Transverse colon (tissue), 4 donors: ENCODE data around the gene PNPO. TPM values are rescaled to one million over a fixed set of nuclear protein-coding genes. Genes with fewer than 3 reads are reported as not detected.

ENCODE experiments used
- DNase-seq: peaks from one replicate; pipeline ENCODE4 v3.0.0-alpha.2; 2019
- H3K27ac ChIP-seq, 4 donors: fragments of 200-600 bp; sonication (generic); 2 replicates each; pipeline ENCODE4 v1.5.1; 2016 to 2018; ENCODE audit warnings: inconsistent platforms in 4 of 4
- H3K27me3 ChIP-seq: fragments of 200-600 bp; sonication (generic); 2 replicates; pipeline ENCODE4 v1.5.1; 2017; ENCODE audit warnings: inconsistent platforms
- H3K36me3 ChIP-seq, 4 donors: fragments of 200-600 bp; sonication (generic); 2 replicates each; pipeline ENCODE4 v1.5.1; 2017 to 2019; ENCODE audit warnings: inconsistent platforms in 4 of 4
- H3K4me1 ChIP-seq, 4 donors: fragments of 200-600 bp; sonication (generic); 2 replicates each; pipeline ENCODE4 v1.5.1; 2017 to 2020; ENCODE audit warnings: inconsistent platforms in 4 of 4
- H3K4me3 ChIP-seq, 4 donors: fragments of 200-600 bp; sonication (generic); 1 replicate in 1 of 4; 2 replicates in 3 of 4; pipeline versions ENCODE4 v1.5.1 to v1.6.1; 2017 to 2019; ENCODE audit warnings: inconsistent platforms in 4 of 4
- H3K9me3 ChIP-seq, 2 donors: fragments of 200-600 bp; sonication (generic); 2 replicates each; pipeline ENCODE4 v1.5.1; 2017 to 2019; ENCODE audit warnings: inconsistent platforms in 2 of 2
- EP300 ChIP-seq: sonication (generic); formaldehyde crosslinking; IDR thresholded peaks from one replicate; pipeline ENCODE4 v1.6.1; 2017; ENCODE audit warnings: antibody characterized with exemption, low read depth
- POLR2A ChIP-seq: fragments of 450-650 bp; IDR thresholded peaks from one replicate; pipeline ENCODE4 v1.6.1; 2016; ENCODE audit warnings: antibody characterized with exemption, mild to moderate bottlenecking, moderate library complexity
- POLR2AphosphoS5 ChIP-seq, 3 donors: sonication (generic); formaldehyde crosslinking; IDR thresholded peaks; one replicate each; pipeline ENCODE4 v1.6.1; 2016; ENCODE audit warnings: antibody characterized with exemption in 3 of 3
- WGBS, 2 donors: methylation state at CpG; one replicate each; pipeline ENCODE4 v1.1.5; 2018; ENCODE audit warnings: low coverage in 1 of 2; 5-methylcytosine and 5-hydroxymethylcytosine counted together
- in situ Hi-C, 4 donors: fragments of 200-750 bp; cut with MboI; loops; one replicate each; pipeline versions ENCODE4 v1.15.0 to v1.15.1; 2017; ENCODE audit warnings: low sequenced_read_pairs in 3 of 4, low pct_ligation_motif_present in 1 of 4, low pct_unique_long_range_greater_than_20kb in 1 of 4
- intact Hi-C: fragments of 100-400 bp; cut with DNase I; formaldehyde crosslinking; loops from one replicate; pipeline ENCODE4 v1.15.1; 2023; ENCODE audit warnings: low total_unique reads
- total RNA-seq, 4 donors: library from RNA; depleted of rRNA; stranded (reverse); fragments of >200 nt; gene quantifications; one replicate each; pipeline ENCODE4 v1.1.0, GENCODE V29; 2016
- TF ChIP-seq, protein P1 (sequence below), 5 experiments: fragments of 200-600 bp in 3 of 5; fragments of 450-650 bp in 2 of 5; sonication (generic) in 3 of 5; IDR thresholded peaks; 1 replicate in 2 of 5; 2 replicates in 3 of 5; pipeline ENCODE4 v1.5.1; 2016 to 2017; ENCODE audit warnings: antibody characterized with exemption in 5 of 5, inconsistent platforms in 3 of 5, mild to moderate bottlenecking in 2 of 5, moderate library complexity in 1 of 5

Gene PNPO
- total RNA-seq, 4 donors from 2014 or later: 7.4 to 83.8 (median 31.6) TPM

DNA sequence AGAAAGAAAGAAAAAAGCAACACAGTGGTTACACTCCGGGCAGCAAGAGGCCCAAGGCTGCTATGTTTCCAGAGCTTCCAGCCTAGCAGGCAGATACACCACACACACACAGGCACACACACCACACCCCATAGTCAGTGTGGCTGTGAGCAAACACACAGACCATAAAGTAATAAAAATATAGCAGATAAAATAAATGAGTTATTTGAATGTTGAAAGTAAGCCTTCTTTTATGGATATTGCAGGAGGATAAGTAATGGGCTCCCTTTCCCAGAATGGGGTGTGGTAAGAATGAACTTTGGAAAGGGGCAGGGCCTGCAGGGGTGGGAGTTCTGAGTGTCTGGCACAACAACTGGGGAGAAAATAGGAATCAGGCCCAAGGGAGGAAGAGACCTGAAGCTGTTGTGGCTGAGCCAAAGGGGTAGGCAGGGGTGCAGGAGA, 24.7 kb downstream of the PNPO start:
- peaks cover 24 to 68% (median 45%) of the 10 kb centered on the region in 4 donors for H3K4me1 ChIP-seq
- no peaks in the 10 kb centered on the region for H3K9me3 ChIP-seq
- no peaks in the 10 kb centered on the region for H3K36me3 ChIP-seq
- H3K27me3 ChIP-seq: no peaks in the 10 kb centered on the region
- TF ChIP-seq EP300 (peak; percentile 57), POLR2AphosphoS5 (IDR thresholded peaks at IDR 0.05) (peak; percentile 44 to 88 (median 79)), POLR2A (peak; percentile 63)
- TF ChIP-seq, protein P1, sequence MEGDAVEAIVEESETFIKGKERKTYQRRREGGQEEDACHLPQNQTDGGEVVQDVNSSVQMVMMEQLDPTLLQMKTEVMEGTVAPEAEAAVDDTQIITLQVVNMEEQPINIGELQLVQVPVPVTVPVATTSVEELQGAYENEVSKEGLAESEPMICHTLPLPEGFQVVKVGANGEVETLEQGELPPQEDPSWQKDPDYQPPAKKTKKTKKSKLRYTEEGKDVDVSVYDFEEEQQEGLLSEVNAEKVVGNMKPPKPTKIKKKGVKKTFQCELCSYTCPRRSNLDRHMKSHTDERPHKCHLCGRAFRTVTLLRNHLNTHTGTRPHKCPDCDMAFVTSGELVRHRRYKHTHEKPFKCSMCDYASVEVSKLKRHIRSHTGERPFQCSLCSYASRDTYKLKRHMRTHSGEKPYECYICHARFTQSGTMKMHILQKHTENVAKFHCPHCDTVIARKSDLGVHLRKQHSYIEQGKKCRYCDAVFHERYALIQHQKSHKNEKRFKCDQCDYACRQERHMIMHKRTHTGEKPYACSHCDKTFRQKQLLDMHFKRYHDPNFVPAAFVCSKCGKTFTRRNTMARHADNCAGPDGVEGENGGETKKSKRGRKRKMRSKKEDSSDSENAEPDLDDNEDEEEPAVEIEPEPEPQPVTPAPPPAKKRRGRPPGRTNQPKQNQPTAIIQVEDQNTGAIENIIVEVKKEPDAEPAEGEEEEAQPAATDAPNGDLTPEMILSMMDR (IDR thresholded peaks at IDR 0.05): no peak
- peak; percentile 82 for DNase-seq
- peak overlapping the region in 1 of 4 donors; percentile 6 for H3K4me3 ChIP-seq
- intact Hi-C loops: no loop called here
- H3K27ac ChIP-seq: peak overlapping the region; percentile 85 to 87 (median 86)
- in situ Hi-C loops: loop anchor here in 1 of 4 donors (25.0 kb wide), 1 partner anchor 129 kb away; the partner anchor contains the start of genes LRRC46, MRPL10 and SCRN2
- WGBS, 2 donors: 23% methylated on average over 1 of the region's 1 CpG; no CpG with 5 or more reads in 1 of the 2 donors

DNA sequence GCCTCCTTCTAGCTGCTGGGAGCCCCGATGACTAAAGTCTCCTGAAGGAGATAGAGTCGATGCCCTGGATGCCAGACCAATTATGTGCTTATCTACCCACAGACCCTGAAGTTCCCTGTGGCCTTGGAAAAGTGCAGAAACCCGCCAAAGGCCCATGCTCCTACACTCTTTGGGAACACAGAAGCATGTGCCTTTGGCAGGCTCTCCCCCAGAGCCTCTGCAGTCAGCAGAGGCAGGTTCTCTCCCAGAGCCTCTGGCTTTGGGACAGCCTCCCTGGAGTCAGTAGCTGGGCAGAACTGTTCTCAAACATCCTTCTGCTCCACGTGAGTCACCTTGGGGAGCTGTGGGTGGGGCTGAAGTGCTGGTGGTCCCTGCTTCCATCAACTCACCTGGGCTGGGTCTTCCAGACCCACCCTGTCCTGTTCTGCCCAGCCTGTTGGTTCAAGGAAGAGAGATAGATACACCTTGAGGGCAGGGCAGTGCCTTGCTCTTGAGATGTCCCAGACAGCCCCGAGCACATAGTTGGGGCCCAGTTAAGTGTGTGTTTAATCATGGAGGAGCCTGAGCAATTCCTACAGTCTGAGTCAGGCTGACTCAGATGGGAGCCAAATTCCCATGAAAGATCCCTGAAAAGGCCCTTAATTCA, 26.4 kb downstream of the PNPO start:
- intact Hi-C loops: no loop called here
- no peak overlapping the region for H3K4me3 ChIP-seq

DNA sequence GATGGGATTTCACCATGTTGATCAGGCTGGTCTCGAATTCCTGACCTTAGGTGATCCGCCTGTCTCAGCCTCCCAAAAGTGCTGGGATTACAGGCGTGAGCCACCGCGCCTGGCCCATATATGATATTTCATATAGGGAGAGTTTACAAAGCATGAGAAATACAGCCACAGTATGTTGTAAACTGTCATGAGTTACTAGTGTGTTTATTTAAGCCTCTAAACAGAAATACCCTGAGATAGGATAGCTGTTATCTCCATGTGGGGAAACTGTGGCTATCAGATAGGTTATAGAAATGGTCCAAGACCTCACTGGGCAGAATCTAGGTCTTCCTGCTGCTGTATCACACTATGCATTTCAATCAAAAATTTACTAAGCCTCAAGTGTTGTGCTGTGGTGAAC, 27.5 kb downstream of the PNPO start:
- H3K4me1 ChIP-seq: peaks cover 30 to 79% (median 52%) of the 10 kb centered on the region in 4 donors
- in situ Hi-C loops: loop anchor here in 1 of 4 donors (25.0 kb wide), 1 partner anchor 132 kb away; the partner anchor contains the start of genes LRRC46, MRPL10 and SCRN2

More for the DNA sequence above, 26.4 kb downstream of the PNPO start:
- WGBS, 2 donors: 30% methylated on average over 5 of the region's 5 CpGs; no CpG with 5 or more reads in 1 of the 2 donors
- TF ChIP-seq POLR2AphosphoS5 (IDR thresholded peaks at IDR 0.05): peak in 1 of 3 donors; percentile 30
- TF ChIP-seq EP300: no peak
- TF ChIP-seq POLR2A: peak; percentile 7
- TF ChIP-seq, protein P1 (IDR thresholded peaks at IDR 0.05): no peak
- H3K36me3 ChIP-seq: no peaks in the 10 kb centered on the region
- DNase-seq: peak; percentile 60
- peaks cover 30 to 78% (median 53%) of the 10 kb centered on the region in 4 donors for H3K4me1 ChIP-seq
- no peaks in the 10 kb centered on the region for H3K9me3 ChIP-seq
- peak overlapping the region; percentile 85 to 87 (median 86) for H3K27ac ChIP-seq
- no peaks in the 10 kb centered on the region for H3K27me3 ChIP-seq
- in situ Hi-C loops: loop anchor here in 1 of 4 donors (25.0 kb wide), 1 partner anchor 130 kb away; the partner anchor contains the start of genes LRRC46, MRPL10 and SCRN2

More for the DNA sequence above, 27.5 kb downstream of the PNPO start:
- intact Hi-C loops: no loop called here
- H3K27ac ChIP-seq: peak overlapping the region in 1 of 4 donors; percentile 85
- H3K4me3 ChIP-seq: no peak overlapping the region
- no peaks in the 10 kb centered on the region for H3K9me3 ChIP-seq
- no peak for DNase-seq
- no peaks in the 10 kb centered on the region for H3K27me3 ChIP-seq
- 66% methylated on average over 5 of the region's 5 CpGs; no CpG with 5 or more reads in 1 of the 2 donors for whole genome bisulfite sequencing, 2 donors
- TF ChIP-seq POLR2AphosphoS5 (IDR thresholded peaks at IDR 0.05) (no peak), POLR2A (no peak), EP300 (no peak)
- TF ChIP-seq, protein P1 (IDR thresholded peaks at IDR 0.05): no peak
- peaks cover 0 to 4% (median 2%) of the 10 kb centered on the region in 4 donors for H3K36me3 ChIP-seq
